ENCODE results near the gene DPYSL4. TPM values are rescaled to one million over a fixed set of nuclear protein-coding genes. Genes with fewer than 3 reads are reported as not detected.
A peak's percentile ranks its signal among the peaks of the same experiment; 100 is the strongest.

The DPYSL4 gene
- total and polyA plus RNA-seq, 2 of the 13 experiments (the other 11 are each of a cell fraction or from before 2014, with no cell fraction given): 0.84 to 1.2 TPM

GRCh38 chr10:132175907-132176581 is 10.7 kb upstream of the DPYSL4 start (continued):
- no peak for TF ChIP-seq ZNF143 (CRISPR knock-in tag; IDR thresholded peaks at IDR 0.05)
- no peak for TF ChIP-seq ZNF383 (CRISPR knock-in tag; IDR thresholded peaks at IDR 0.05; ENCODE audit: borderline replicate concordance)
- TF ChIP-seq SRSF1 (optimal IDR thresholded peaks at IDR 0.05; ENCODE audit: low read depth, low read length): no peak
- 0 out of 2 replicates have a peak, but pooled peaks have one; percentile 19 for TF ChIP-seq KDM2A (CRISPR knock-in tag; IDR thresholded peaks at IDR 0.05; ENCODE audit: borderline replicate concordance, low read depth)
- no peak for TF ChIP-seq ZFP90 (CRISPR knock-in tag; IDR thresholded peaks at IDR 0.05; ENCODE audit: borderline replicate concordance)
- TF ChIP-seq MAX (IDR thresholded peaks at IDR 0.05): peak; percentile 15; the same call in 1 of the 2 replicates
- TF ChIP-seq BCL6 (CRISPR knock-in tag; IDR thresholded peaks at IDR 0.05): no peak
- no peak for TF ChIP-seq CENPBD1 (CRISPR knock-in tag; IDR thresholded peaks at IDR 0.05; ENCODE audit: borderline replicate concordance, low read depth)
- TF ChIP-seq DNMT1 (CRISPR knock-in tag; IDR thresholded peaks at IDR 0.05): no peak
- TF ChIP-seq ZBTB21 (CRISPR knock-in tag; IDR thresholded peaks at IDR 0.05): no peak
- TF ChIP-seq NR2F2 (IDR thresholded peaks at IDR 0.05; ENCODE audit: borderline replicate concordance, low read depth): no peak
- no peak for TF ChIP-seq HINFP (CRISPR knock-in tag; IDR thresholded peaks at IDR 0.05; ENCODE audit: low read depth)
- TF ChIP-seq ZNF879 (CRISPR knock-in tag; IDR thresholded peaks at IDR 0.05): no peak
- TF ChIP-seq AKAP8 (CRISPR knock-in tag; IDR thresholded peaks at IDR 0.05): no peak
- no peak for TF ChIP-seq SMYD3 (CRISPR knock-in tag; IDR thresholded peaks at IDR 0.05)
- no peak for TF ChIP-seq ZNF629 (CRISPR knock-in tag; conservative IDR thresholded peaks at IDR 0.05)
- peak; percentile 79; the same call in 1 of the 2 replicates for TF ChIP-seq ZNF768 (CRISPR knock-in tag; IDR thresholded peaks at IDR 0.05)
- no peak for TF ChIP-seq ZEB1 (IDR thresholded peaks at IDR 0.05; ENCODE audit: insufficient replicate concordance, low read depth)
- TF ChIP-seq ZNF124 (CRISPR knock-in tag; IDR thresholded peaks at IDR 0.05): no peak
- no peak for TF ChIP-seq ZNF224 (CRISPR knock-in tag; IDR thresholded peaks at IDR 0.05)
- TF ChIP-seq ZNF773 (CRISPR knock-in tag; IDR thresholded peaks at IDR 0.05; ENCODE audit: borderline replicate concordance): no peak
- TF ChIP-seq, protein P1, sequence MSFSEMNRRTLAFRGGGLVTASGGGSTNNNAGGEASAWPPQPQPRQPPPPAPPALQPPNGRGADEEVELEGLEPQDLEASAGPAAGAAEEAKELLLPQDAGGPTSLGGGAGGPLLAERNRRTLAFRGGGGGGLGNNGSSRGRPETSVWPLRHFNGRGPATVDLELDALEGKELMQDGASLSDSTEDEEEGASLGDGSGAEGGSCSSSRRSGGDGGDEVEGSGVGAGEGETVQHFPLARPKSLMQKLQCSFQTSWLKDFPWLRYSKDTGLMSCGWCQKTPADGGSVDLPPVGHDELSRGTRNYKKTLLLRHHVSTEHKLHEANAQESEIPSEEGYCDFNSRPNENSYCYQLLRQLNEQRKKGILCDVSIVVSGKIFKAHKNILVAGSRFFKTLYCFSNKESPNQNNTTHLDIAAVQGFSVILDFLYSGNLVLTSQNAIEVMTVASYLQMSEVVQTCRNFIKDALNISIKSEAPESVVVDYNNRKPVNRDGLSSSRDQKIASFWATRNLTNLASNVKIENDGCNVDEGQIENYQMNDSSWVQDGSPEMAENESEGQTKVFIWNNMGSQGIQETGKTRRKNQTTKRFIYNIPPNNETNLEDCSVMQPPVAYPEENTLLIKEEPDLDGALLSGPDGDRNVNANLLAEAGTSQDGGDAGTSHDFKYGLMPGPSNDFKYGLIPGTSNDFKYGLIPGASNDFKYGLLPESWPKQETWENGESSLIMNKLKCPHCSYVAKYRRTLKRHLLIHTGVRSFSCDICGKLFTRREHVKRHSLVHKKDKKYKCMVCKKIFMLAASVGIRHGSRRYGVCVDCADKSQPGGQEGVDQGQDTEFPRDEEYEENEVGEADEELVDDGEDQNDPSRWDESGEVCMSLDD (CRISPR knock-in tag; IDR thresholded peaks at IDR 0.05; ENCODE audit: borderline replicate concordance): no peak
- no peak for TF ChIP-seq TARDBP (CRISPR knock-in tag; IDR thresholded peaks at IDR 0.05)
- no peak for TF ChIP-seq IKZF4 (CRISPR knock-in tag; IDR thresholded peaks at IDR 0.05; ENCODE audit: borderline replicate concordance, low read depth, not compliant biosample characterization)
- no peak for TF ChIP-seq HDAC1 (CRISPR knock-in tag; IDR thresholded peaks at IDR 0.05)
- TF ChIP-seq ZNF569 (CRISPR knock-in tag; IDR thresholded peaks at IDR 0.05; ENCODE audit: borderline replicate concordance): no peak
- no peak for TF ChIP-seq STAT5B (CRISPR knock-in tag; IDR thresholded peaks at IDR 0.05)
- no peak for TF ChIP-seq NFRKB (IDR thresholded peaks at IDR 0.05)
